Eye (tissue), 1 donor: ENCODE measurements around the gene CYS1.

Source experiments
- DNase-seq: peaks from one replicate; pipeline ENCODE4 v3.0.0-alpha.2; 2015

CYS1 gene

DNA sequence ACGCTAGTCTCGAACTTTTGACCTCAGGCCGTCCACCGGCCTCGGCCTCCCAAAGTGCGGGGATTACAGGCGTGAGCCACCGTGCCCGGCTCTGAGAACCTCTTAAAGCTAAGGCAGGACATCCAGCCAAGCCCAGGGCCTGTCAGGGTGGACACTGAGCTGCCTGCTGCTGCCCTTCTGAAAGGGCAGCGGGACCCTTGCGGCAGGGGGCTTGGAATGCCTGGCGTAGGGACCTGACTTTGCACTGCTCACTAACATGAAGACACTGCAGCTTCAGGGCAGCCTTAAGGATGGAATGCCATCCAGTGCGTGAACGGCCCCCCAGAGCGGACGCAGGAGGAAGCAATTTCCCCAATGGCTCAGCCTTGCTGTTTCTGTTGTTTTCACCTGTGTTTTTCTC, 9.0 kb downstream of the CYS1 start:
- no peak for DNase-seq

DNA sequence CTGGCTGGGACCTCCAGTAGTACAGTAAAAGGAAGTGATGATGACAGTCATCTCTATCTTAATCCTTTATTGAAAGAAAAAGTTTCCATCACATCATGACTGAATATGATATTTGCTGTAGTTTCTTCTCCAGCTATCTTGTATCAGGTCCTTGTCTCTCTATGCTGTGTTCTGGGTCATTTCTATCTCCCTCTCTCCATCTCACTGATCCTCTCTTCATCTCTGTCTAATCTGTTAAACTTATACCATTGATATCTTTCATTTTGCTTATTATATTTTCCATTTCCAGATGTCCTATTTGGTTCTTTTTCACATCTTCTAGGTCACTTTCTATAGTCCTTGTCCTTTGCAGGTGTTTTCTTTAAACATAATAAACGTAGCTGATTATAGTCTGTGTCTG, 12.3 kb downstream of the CYS1 start:
- DNase-seq = no peak

DNA sequence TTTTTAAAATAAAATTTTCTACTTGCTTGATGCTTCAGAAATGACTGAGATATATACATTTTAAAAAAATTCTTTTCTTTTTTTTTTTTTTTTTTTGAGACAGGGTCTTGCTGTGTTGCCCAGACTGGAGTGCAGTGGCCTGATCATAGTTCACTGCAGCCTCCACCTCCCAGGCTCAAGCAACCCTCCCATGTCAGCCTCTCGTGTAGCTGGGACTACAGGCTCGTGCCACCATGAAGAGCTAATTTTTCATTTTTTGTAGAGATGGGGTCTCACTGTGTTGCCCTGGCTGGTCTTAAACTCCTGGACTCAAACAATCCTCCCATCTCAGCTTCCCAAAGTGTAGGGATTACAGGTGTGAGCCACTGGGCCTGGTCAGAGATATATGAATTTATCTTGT, 12.9 kb downstream of the CYS1 start:
- no peak for DNase-seq

DNA sequence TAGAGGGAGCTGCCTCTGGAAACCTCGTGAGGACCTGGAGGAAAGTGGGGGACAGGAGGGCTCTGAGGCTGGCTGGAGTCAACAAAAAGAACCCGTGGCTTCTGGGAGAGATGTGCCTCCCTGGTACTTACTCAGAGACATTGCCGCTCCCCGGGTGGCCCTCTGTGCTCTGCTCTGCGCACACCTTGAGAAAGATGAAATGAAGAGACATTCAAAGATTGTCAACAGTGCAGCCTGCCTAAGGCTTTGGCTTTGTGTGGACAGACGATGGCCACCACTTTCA, 14.5 kb downstream of the CYS1 start:
- DNase-seq = no peak

DNA sequence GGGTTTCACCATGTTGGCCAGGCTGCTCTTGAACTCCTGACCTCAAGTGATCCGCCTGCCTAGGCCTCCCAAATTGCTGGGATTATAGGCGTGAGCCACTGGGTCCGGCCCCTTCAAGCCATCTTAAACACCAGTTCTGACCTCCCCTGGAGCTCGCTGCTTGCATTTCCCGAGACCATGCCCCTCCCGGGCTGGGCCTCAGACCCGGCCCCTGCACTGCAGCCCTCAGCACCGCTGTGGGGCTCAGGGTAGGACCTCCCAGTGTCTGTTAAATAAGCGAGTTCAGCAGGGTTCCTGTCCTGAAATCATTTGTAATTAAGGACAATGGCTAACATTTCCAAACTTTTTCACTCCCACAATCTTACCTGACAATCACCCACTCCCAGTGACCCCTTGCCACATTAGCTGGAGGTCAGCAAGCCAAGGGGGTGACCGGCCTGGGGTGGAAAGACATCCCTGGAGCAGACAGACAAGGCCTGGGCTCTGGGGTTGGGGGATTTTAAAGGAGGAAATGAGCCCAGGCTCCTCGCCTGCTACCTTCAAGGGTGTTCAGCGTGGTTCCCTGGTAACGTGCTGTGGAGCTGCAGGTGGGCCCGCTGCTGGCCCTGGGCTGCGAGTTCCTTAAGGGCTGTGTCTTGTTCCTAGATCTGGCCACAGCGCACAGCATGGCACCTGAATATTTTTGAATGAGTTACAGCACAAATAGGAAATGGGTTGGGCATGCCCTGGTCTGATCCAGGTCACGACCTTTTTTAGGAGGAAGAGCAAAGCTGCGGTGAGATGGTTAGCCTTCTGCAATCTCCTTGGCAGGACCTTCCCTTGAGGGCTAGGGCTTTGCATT, 15.1 kb downstream of the CYS1 start:
- DNase-seq = no peak

DNA sequence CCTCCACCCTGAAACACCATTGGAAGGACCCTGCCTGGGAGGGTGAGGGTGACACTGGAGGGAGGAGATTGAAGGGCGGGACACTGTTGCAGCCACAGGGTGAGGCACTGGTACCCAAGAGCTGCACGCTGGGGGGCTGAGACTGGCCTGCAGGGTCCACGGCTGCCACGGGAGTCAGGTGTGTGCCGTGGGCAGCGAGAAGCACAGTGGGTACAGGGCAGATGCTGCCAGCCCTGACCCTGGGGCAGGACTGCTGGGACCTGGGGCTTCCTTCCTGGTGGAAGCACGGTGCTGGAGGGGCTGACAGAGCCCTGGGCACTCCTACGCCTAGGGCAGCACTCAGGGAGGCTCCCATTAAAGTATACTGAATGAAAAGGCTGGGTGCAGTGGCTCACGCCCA, 16.6 kb downstream of the CYS1 start:
- no peak for DNase-seq

DNA sequence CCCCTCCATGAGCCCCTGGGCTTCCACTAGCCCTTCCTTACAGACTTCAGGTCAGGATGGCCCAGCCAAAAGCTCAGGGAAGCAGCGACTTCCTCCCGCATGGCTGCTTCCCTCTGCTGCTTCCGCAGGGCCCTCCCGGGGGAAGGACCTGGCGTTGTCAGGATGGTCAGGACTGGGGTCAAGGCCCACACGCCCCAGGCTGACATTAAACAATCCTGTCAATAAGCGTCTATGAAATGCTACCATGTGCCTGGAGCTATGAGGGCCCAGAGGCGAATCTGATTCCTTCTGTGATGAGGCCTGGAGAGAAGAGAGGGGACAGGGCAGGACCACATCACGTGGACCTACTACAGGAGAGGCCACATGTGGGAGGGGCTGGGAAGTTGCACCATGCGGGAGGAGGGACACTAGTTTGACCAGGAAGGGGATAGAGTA, 17.3 kb downstream of the CYS1 start:
- DNase-seq = no peak

DNA sequence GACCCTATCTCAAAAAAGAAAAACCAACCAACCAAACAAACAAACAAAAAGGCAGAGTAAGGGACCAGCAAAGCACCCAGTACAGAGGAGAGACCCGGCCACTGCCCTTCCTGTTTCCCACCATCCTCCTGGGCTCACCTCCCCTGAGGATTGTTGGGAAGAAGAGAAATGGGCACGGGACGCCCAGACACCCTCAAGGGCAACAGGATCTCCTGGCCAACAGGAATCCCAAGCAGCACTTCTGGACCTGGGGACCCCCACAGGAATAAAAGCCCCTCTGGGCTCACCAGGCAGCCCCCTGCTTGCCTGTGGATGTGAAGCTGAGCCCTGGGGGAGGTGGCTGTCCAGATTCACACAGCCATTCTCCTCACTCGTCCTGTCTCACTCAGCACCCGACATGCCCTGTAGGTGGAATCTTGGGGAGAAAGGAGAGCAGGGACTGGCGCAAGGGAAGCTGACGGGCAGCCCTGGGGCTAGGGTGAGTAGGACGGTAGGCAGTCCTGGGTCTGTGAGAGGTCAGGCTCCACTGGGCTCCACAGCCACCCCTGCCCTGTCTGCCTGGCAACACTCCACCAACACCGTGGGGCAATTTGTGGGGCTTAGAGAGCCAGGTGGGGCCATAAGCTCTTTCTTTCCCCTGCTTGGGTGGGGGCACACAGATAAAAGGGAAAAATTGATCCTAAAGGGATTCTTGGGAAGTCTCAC, 18.8 kb downstream of the CYS1 start:
- no peak for DNase-seq

DNA sequence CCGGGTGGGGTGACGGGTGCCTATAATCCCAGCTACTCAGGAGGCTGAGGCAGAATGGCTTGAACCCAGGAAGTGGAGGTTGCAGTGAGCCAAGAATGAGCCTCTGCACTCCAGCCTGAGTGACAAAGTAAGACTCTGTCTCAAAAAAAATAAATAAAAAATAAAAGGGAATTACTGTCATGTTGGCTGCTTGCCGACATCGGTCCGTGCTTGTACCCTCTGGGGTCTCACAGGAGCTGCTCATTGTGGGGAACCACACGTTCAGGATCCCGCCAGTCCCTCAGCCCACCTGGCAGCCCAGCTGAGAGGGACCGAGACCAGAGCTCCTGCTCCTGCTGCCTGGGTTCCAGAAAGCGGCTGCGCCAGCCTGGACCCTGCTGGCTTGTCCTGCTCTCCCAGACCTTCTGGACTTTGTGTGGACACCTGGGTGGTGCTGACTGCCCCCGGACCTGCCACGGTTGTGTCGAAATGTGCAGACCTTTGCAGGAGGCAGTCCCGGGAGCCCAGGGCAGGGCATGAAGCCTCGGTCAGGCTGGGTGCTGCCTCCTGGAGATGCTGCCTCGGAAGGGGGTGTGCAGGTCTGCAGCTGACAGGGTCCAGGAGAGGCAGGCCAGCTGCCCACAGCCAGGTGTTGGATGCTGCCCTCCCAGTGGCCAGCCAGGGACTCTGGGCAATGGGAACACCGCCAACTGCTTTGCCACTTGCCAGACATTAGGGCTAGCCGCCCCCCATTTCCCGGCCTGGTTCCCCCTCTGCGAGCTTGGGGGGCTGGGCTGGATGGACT, 20.5 kb downstream of the CYS1 start:
- DNase-seq = no peak

DNA sequence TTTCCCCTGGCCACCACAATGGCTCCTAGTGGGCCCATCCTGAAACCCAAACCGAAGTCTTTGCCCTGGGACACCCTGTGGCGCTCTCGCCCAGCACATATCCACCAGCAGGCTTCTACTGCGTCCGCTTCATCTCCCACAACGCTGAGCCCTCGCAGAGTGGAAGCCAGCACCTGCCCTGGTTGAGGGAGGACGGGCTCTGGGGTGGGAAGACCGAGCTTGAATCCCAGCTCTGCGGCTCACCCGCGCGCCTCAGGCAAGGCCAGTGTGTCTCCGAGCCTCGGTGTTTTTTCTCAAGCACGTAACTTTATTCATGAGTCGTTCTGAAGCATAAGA, 21.2 kb downstream of the CYS1 start:
- no peak for DNase-seq

DNA sequence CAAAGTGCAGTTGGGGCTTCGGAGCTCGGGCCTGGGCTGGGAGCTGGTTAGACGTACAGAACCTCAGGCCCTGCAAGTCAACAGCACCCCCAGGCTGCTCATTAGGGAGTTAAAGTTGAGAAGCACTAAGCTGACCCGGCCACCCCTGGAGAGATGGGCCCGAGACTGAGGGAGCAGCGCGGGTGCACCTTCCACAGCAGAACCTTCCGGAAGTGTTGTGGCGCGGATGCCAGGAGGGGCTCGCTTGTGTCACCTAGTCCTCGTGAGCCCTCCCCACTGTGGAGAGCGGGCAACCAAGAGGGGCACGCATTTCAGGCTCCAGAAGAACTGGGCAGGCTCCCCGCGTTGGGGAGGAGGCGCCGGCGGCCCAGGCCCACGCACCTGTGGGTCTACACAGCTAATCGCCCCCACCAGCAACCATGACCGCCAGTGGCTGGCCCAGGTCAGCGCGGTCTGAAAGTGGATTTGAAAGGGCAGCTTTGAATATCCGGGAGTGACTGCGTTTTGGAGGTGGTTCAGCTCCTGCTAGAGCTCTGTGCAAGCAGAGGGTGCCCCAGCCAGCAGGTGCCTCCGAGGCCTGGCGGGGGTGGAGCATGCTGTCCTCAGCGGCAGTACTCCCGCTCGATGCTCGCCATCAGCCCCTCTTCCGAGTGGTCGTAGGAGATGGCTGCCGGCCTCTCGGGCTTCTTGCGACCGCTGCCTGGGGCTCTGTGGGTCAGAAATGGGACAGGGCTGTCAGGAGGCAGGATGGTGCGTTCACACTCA, 21.8 kb downstream of the CYS1 start:
- DNase-seq = no peak

DNA sequence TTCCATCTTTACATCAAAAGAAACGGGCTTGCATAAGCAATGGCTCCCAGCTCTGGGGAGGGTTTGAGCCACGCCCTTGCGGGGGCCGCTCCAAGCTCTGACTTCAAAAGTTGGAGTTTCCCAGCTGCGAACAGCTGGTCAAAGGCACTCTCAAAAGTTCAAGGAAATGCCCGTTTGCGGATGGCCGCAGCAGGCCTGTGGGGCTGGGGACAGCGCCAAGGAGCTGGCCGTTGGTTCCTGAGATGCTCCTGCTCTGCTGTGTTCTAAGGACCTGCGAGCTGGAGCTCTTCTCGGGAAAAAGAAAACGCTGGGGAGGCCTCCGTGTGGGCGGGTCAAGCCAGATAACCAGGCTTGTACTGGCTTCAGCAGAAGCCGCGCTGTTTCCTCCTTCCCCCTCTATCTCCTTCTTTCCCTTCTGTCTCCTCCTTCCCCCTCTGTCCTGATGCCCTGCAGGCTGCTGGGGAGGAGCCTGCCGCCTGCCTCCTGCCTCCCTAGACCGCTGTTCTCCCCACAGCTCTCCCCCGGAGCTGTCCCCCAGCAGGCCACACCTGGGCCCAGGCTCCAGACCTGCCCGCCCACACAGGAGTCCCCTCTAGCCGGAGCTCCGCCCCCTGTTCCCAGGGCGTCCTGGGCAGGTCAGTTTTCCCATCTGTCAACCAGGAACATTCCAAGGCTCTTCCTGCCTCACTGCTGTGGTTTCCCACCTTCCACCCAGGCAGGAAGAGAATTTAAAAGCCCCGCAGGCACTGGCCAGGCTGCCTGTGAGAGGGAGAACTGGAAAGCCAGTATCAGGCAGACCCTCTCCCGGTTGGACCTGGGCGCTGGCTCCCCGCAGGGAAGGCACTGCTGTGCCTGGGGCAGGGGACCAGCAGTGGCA, 22.7 kb downstream of the CYS1 start:
- peak; percentile 63 for DNase-seq

DNA sequence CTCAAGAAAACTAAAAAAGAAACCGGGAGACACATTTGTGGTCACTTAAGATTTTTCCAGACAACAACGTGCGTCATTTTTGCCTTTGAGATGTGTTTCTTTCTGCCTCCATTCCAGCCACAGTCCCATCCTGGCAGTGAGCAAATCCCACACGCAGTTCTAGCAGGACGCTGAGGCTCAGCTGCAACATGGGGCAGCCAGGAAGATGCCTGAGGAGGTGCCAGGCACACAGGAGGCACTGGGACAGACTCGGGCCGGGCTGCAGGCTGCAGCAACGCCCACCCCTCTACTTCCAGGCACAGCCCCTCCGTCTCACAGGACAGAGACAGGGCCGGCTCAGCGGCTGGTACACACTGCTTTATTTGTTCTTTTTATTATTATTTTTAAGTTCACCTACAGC, 23.8 kb downstream of the CYS1 start:
- no peak for DNase-seq

DNA sequence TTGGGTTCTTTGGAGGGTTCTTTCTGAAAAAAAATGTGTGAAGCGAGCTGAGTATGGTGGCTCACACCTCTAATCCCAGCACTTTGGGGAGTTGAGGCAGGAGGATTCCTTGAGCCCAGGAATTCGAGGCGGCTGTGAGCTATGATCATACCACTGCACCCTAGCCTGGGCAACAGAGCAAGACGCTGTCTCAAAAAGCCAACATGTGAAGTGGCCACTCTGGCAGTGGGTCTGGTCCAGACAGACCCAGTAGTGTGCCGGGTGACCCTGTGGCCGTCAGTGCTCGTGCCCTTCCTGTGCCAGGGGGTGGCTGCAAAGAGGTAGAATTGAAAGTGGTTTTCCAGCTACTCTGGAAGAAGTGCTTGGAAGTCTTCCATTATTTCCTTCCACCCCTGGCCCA, 25.2 kb downstream of the CYS1 start:
- DNase-seq = no peak

DNA sequence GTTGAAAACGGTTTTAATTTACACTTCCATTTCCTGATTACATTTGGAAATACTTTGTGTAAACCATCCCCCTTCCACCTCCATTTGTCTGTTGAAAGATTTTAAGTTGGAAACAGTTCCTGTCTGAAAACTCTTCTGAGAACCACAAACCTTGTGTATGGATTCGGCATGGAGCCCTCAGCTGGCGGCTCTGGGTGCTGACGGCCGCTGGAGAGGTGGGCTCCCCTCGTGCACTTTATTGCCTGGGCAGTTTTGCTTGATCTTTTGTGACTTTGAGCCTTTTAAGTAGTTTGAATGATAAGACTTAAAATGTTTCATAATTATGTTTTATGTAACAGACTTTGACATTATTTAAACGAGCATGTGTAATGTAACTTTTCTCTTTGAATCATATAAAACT, 25.8 kb downstream of the CYS1 start:
- no peak for DNase-seq

DNA sequence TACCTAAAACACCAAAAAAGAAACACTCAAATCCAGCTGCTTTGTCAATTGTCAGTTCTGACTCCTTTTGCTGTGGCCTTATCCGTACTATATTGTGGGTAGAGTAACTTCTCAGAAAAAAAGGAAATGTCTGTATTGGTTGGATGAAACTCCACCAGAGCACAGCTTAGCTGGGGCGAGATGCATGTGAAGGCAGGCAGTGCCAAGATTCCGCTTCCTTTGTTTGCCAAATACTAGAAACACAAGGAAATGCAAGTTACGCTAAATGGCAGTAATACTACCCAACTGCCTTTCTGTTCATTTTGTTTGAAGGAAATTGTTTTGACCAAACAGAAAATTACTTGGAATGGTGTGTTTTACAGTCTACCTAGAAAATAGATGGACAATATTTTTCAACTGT, 26.9 kb downstream of the CYS1 start:
- no peak for DNase-seq

DNA sequence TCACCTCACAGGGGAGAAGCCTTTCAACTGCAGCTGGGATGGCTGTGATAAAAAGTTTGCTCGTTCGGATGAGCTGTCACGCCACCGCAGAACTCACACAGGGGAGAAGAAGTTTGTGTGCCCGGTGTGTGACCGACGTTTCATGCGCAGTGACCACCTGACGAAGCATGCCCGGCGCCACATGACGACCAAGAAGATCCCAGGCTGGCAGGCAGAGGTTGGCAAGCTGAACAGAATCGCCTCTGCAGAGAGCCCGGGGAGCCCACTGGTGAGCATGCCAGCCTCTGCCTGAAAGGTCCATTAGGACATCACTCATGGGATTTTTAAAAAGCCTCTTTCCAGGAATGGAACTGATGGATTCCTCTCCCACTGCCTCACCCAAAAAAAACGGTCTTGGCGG, 28.0 kb downstream of the CYS1 start:
- no peak for DNase-seq

DNA sequence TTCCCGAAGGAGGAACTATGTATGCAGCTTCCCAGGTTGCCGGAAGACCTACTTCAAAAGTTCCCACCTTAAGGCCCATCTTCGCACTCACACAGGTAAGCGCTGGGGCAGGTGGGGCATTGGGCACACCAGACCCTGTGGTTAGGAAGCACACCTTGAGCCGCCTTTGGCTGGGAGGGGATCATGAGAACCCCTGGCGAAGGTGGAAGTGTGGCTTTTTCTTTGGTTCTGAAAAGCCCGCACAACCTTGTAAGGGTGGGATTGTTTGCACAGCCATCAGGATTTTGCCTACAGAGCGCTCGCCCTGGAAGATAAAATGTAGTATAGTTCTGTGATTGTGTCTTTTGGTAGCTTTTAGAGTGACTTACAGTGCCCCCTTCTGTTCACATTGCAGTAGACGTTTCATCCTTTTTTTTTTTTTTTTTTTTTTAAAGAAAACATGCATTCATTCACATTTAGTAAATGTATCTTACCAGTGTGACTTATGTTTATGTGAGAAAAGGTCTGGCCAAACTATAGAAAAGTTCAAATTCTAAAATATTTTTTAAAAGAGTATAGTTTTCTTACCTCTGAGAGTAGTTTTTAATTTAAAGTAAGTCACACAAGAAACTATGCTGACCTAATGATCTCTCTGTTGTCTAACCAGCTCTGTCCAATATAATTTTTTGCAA, 31.6 kb downstream of the CYS1 start:
- DNase-seq = peak; percentile 75

DNA sequence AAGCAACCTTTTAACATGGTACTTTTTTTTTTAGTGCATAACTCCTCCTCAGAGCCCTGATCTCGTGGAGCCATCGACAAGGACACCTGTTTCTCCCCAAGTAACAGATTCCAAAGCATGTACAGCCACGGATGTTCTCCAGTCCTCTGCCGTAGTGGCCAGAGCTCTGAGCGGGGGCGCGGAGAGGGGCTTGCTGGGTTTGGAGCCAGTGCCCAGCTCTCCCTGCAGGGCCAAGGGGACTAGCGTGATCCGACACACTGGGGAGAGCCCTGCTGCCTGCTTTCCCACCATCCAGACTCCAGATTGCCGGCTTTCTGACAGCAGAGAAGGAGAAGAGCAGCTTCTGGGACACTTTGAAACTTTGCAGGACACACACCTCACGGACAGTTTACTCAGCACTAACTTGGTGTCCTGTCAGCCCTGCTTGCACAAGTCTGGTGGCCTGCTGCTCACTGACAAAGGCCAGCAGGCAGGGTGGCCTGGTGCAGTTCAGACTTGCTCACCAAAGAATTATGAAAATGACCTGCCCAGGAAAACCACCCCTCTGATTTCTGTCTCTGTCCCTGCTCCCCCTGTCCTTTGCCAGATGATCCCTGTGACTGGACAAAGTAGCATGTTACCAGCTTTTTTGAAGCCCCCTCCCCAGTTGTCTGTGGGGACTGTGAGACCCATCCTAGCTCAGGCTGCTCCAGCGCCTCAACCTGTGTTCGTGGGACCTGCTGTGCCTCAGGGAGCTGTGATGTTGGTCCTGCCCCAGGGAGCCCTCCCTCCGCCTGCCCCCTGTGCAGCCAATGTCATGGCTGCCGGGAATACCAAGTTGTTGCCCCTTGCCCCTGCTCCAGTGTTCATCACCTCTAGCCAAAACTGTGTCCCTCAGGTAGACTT, 32.4 kb downstream of the CYS1 start:
- DNase-seq = no peak

DNA sequence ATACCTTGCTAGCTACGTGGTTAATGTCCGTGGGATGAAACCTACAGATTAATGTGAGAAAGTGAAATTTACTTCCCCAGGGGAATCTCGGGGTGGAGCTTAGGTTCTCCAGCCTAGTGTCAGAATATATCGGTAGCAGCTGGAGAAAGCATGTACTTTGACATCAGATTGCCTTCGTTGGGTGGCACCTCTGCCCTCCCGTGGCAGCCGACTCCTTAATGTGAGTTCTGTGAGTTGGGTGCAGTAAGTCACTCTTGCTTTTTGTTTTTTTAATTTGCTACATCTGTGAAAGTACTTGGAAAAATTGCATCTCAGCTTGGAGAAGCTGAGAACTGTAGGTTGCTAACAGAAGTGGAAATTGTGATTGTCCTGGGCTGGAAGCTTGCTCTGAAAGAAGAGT, 33.3 kb downstream of the CYS1 start:
- DNase-seq = no peak
